Neural progenitor cell (in vitro differentiated cells): ENCODE data around the gene INO80E. TPM values are rescaled to one million over a fixed set of nuclear protein-coding genes. Genes with fewer than 3 reads are reported as not detected.
A peak's percentile ranks its signal among the peaks of the same experiment; 100 is the strongest.

Experiments
- DNase-seq: peaks from one replicate; pipeline ENCODE4 v3.0.0-alpha.2; 2016; ENCODE audit warnings: low spot score
- H2AFZ ChIP-seq: fragments of 200-600 bp; sonication (generic); replicated peaks from 2 replicates; pipeline ENCODE4 v1.6.1; 2016; ENCODE audit warnings: antibody characterized with exemption
- H3F3A ChIP-seq: fragments of 200-600 bp; sonication (generic); 2 replicates; pipeline ENCODE4 v1.6.1; 2016; ENCODE audit warnings: antibody characterized with exemption, low read depth
- H3K27ac ChIP-seq: fragments of 200-600 bp; sonication (generic); 2 replicates; pipeline ENCODE4 v1.5.1; 2016; ENCODE audit warnings: mild to moderate bottlenecking
- H3K27me3 ChIP-seq: fragments of 200-600 bp; sonication (generic); 2 replicates; pipeline ENCODE4 v1.6.1; 2016; ENCODE audit warnings: mild to moderate bottlenecking, moderate library complexity
- H3K36me3 ChIP-seq: fragments of 200-600 bp; sonication (generic); 2 replicates; pipeline ENCODE4 v1.5.1; 2016
- H3K4me1 ChIP-seq: fragments of 200-600 bp; sonication (generic); 2 replicates; pipeline ENCODE4 v1.6.1; 2016; ENCODE audit warnings: mixed run types
- H3K4me2 ChIP-seq: fragments of 200-600 bp; sonication (generic); 2 replicates; pipeline ENCODE4 v1.6.1; 2016
- H3K4me3 ChIP-seq: fragments of 200-600 bp; sonication (generic); 2 replicates; pipeline ENCODE4 v1.5.1; 2016
- H3K79me2 ChIP-seq: fragments of 200-600 bp; sonication (generic); 2 replicates; pipeline ENCODE4 v1.6.1; 2016; ENCODE audit warnings: low read depth
- H3K9ac ChIP-seq: fragments of 200-600 bp; sonication (generic); 2 replicates; pipeline ENCODE4 v1.6.1; 2016
- H3K9me3 ChIP-seq: fragments of 200-600 bp; sonication (generic); 2 replicates; pipeline ENCODE4 v1.5.1; 2016; ENCODE audit warnings: low read depth
- H4K20me1 ChIP-seq: fragments of 200-600 bp; sonication (generic); 2 replicates; pipeline ENCODE4 v1.6.1; 2016; ENCODE audit warnings: low read depth
- H3K27ac Mint-ChIP-seq: 3 replicates; pipeline ENCODE4 v1.8.0; 2021; ENCODE audit warnings: mixed read lengths
- H3K27me3 Mint-ChIP-seq: 2 replicates; pipeline ENCODE4 v1.8.0; 2022; ENCODE audit warnings: low read depth, mild to moderate bottlenecking, inconsistent platforms, moderate library complexity, mixed read lengths; ENCODE audit not compliant: insufficient read depth
- H3K36me3 Mint-ChIP-seq: 3 replicates; pipeline ENCODE4 v1.8.0; 2021; ENCODE audit warnings: mixed read lengths
- H3K4me1 Mint-ChIP-seq: 3 replicates; pipeline ENCODE4 v1.8.0; 2021; ENCODE audit warnings: mixed read lengths
- H3K4me3 Mint-ChIP-seq: 3 replicates; pipeline ENCODE4 v1.8.0; 2021; ENCODE audit warnings: mild to moderate bottlenecking, moderate library complexity, mixed read lengths
- H3K9me3 Mint-ChIP-seq: 3 replicates; pipeline ENCODE4 v1.8.0; 2020; ENCODE audit warnings: mixed read lengths
- EZH2 ChIP-seq: fragments of 200-600 bp; sonication (generic); IDR thresholded peaks from 2 replicates; pipeline ENCODE4 v1.6.1; 2017; ENCODE audit warnings: antibody characterized with exemption, mild to moderate bottlenecking, moderate library complexity
- EZH2phosphoT487 ChIP-seq: fragments of 200-600 bp; sonication (generic); IDR thresholded peaks from 2 replicates; pipeline ENCODE4 v1.6.1; 2017; ENCODE audit warnings: antibody characterized with exemption
- total RNA-seq: library from RNA; depleted of rRNA; stranded (reverse); fragments of >200 nt; gene quantifications from 2 replicates; pipeline ENCODE4 v1.2.3, GENCODE V29; 2015; ENCODE audit warnings: low replicate concordance
- TF ChIP-seq, protein P1 (sequence below): fragments of 200-600 bp; sonication (generic); IDR thresholded peaks from 2 replicates; pipeline ENCODE4 v1.5.1; 2017; ENCODE audit warnings: antibody characterized with exemption, mild to moderate bottlenecking

Gene INO80E
- total RNA-seq, 1 donor from 2014 or later, result 129 TPM

DNA sequence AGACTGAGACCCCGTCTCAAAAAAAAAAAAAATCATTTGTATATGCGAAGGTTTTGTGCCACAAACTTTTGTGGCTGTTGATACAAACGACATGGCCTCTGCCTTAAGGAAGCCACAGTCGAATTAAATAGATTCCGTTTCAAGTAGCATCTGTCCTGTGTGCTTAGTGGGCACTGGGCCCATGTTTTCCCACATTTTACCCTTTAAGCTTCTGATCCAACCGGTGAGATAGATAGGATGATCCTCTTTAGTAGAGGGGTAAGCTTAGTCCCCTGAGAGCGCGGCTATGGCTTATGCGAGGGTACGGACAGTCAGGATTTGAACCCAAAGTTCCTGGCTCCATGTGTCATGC, 34.9 kb upstream of the INO80E start:
- Mint-ChIP-seq H3K27me3 (peaks cover 2% of the 10 kb centered on the region), H3K4me3 (peak overlapping the region; percentile 85), H3K9me3 (no peaks in the 10 kb centered on the region), H3K4me1 (peaks cover 20% of the 10 kb centered on the region), H3K27ac (peak overlapping the region; percentile 38), H3K36me3 (peaks cover 6% of the 10 kb centered on the region)
- no peaks in the 10 kb centered on the region for H4K20me1 ChIP-seq
- H3F3A ChIP-seq, result peaks cover 16% of the 10 kb centered on the region
- DNase-seq, result no peak
- H3K9me3 ChIP-seq, result no peaks in the 10 kb centered on the region
- H3K27me3 ChIP-seq, result no peaks in the 10 kb centered on the region
- H3K4me2 ChIP-seq, result peak overlapping the region; percentile 96
- peak overlapping the region; percentile 66 for H3K4me3 ChIP-seq
- no peak overlapping the region for H3K9ac ChIP-seq
- H2AFZ ChIP-seq, result peak overlapping the region; percentile 90
- TF ChIP-seq, protein P1, sequence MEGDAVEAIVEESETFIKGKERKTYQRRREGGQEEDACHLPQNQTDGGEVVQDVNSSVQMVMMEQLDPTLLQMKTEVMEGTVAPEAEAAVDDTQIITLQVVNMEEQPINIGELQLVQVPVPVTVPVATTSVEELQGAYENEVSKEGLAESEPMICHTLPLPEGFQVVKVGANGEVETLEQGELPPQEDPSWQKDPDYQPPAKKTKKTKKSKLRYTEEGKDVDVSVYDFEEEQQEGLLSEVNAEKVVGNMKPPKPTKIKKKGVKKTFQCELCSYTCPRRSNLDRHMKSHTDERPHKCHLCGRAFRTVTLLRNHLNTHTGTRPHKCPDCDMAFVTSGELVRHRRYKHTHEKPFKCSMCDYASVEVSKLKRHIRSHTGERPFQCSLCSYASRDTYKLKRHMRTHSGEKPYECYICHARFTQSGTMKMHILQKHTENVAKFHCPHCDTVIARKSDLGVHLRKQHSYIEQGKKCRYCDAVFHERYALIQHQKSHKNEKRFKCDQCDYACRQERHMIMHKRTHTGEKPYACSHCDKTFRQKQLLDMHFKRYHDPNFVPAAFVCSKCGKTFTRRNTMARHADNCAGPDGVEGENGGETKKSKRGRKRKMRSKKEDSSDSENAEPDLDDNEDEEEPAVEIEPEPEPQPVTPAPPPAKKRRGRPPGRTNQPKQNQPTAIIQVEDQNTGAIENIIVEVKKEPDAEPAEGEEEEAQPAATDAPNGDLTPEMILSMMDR, result no peak
- TF ChIP-seq EZH2, result no peak
- no peak for TF ChIP-seq EZH2phosphoT487
- no peaks in the 10 kb centered on the region for H3K79me2 ChIP-seq
- no peak overlapping the region for H3K27ac ChIP-seq
- H3K4me1 ChIP-seq, result peaks cover 7% of the 10 kb centered on the region
- H3K36me3 ChIP-seq, result no peaks in the 10 kb centered on the region

DNA sequence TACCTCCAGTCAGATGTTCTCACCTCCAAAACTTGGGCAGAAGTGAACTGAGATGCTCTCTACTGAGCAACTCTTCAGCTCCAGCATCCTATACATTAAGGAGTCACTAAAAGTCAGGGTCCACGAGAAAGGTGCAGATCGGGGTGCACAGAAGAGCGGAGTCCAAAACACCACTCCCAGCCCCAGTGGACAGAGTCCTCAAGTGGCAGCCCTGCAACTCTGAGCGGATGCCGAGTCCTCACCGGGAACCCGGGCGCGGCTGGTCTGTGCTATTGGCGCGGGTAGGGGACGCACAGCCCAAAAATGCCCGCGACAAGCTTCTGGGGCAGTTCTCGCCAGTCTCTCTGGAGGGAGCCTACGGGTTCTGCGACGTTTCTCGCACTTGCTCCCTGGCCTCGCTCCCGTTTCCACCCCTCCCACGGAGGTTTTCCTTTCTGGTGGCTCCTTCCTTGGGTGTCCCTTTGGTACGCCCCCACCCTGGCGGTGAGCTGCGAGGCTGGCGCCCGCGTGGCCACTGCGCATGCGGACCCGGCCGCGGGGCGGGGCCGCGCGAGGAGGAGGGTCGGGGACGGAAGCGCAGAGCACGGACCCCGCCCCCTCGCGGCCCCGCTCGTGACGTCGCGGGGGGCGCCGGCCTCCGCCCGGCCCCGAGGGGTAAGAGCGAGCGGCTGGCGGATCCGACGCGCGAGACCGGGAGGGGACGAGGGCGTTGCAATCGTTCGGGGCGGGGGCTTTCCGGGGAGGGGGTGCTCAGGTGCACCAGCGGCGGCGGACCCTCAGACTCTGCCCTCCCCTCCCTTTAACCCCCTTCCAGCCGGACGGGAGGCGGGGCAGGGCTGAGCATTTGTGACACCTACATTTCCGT, 34.3 kb upstream of the INO80E start, which contains the start of gene TMEM219:
TSS of gene TMEM219 (plus strand) at position 601 of the 865 bp plus-strand sequence. CDS start 1,065 bp downstream, outside the sequence.
- Histone ChIP-seq H3K4me2 (peak within 1 kb of the TSS; percentile 96), H4K20me1 (no peaks in the 10 kb centered on the region), H3K4me3 (peak within 1 kb of the TSS; percentile 66), H3K9ac (peak within 1 kb of the TSS; percentile 9), H3K79me2 (no peaks in the 10 kb centered on the region), H3K9me3 (no peaks in the 10 kb centered on the region), H3K27ac (no peak within 1 kb of the TSS), H3K27me3 (no peaks in the 10 kb centered on the region), H3K36me3 (no peaks in the 10 kb centered on the region), H3K4me1 (peaks cover 7% of the 10 kb centered on the region), H3F3A (peaks cover 16% of the 10 kb centered on the region), H2AFZ (peak within 1 kb of the TSS; percentile 90)
- H3K4me3 Mint-ChIP-seq, result peak within 1 kb of the TSS; percentile 91
- peak; percentile 94 for DNase-seq
- H3K27ac Mint-ChIP-seq, result peak within 1 kb of the TSS; percentile 38
- peaks cover 2% of the 10 kb centered on the region for H3K27me3 Mint-ChIP-seq
- no peaks in the 10 kb centered on the region for H3K9me3 Mint-ChIP-seq
- TF ChIP-seq, protein P1, result peak; percentile 50
- TF ChIP-seq EZH2phosphoT487, result no peak
- peak; percentile 27 for TF ChIP-seq EZH2
- peaks cover 21% of the 10 kb centered on the region for H3K4me1 Mint-ChIP-seq
- H3K36me3 Mint-ChIP-seq, result peaks cover 7% of the 10 kb centered on the region

DNA sequence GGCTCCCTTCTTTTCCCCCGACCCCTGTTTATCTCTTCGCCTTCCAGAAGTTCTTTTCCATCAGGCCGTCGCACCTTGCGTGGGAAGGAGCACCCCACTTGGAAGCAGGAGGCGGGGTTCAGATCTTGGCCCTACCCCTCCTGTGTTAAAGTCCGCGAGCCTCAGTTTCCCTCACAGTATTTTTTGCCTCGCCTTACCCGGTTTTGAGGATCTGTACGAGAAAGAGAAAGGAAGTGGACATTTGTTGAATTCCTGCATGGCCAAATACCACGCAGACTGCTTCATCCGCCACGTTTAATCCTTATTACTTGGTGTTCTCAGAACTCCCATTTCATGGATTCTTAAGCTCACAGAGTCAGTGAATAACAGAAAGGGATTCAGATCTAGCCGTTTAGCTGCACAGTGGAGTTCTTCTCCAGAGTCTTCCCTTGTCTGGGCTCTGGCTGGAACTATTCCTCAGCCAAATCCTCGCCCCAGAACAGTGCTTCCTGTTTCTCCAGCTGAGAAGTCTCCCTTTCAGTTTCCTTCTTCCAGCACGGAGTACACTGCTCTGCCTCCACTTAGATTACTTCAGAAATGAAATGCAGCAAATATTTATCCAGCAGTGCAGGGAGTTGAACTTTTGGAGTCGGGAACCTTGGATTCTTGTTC, 33.6 kb upstream of the INO80E start:
- H3K4me1 Mint-ChIP-seq, result peaks cover 21% of the 10 kb centered on the region
- no peak overlapping the region for H3K27ac ChIP-seq

More for the DNA sequence above, 33.6 kb upstream of the INO80E start:
- Mint-ChIP-seq H3K27me3 (peaks cover 2% of the 10 kb centered on the region), H3K36me3 (peaks cover 7% of the 10 kb centered on the region), H3K27ac (no peak overlapping the region), H3K4me3 (peak overlapping the region; percentile 91), H3K9me3 (no peaks in the 10 kb centered on the region)
- TF ChIP-seq EZH2 (no peak), EZH2phosphoT487 (no peak)
- TF ChIP-seq, protein P1, result no peak
- DNase-seq, result no peak
- Histone ChIP-seq H3K4me3 (peak overlapping the region; percentile 66), H3F3A (peaks cover 16% of the 10 kb centered on the region), H3K27me3 (no peaks in the 10 kb centered on the region), H3K4me1 (peaks cover 7% of the 10 kb centered on the region), H3K4me2 (peak overlapping the region; percentile 96), H3K9ac (peak overlapping the region; percentile 9), H3K79me2 (no peaks in the 10 kb centered on the region), H4K20me1 (no peaks in the 10 kb centered on the region), H2AFZ (peak overlapping the region; percentile 90), H3K36me3 (no peaks in the 10 kb centered on the region), H3K9me3 (no peaks in the 10 kb centered on the region)
